ENCODE measurements around the gene RPS19BP1. TPM values are rescaled to one million over a fixed set of nuclear protein-coding genes. Genes with fewer than 3 reads are reported as not detected.

Gene RPS19BP1
- total and polyA plus RNA-seq, 2 donors (not counting 1 experiment from before 2014, with no cell fraction given) = 60.3 to 74.8 TPM

GRCh38 chr22:39528080-39528661 lies 4.4 kb downstream of the RPS19BP1 start:
- Histone ChIP-seq H3K27me3 (replicated peaks in 1 of 4; ENCODE audit: control extremely low read depth in 1 of 4, control insufficient read depth in 3 of 4, insufficient read depth in 4 of 4, low read length in 3 of 4) (no peaks in the 10 kb centered on the region), H3K9ac (ENCODE audit: low read length) (peak overlapping the region; percentile 42), H3K4me1 (ENCODE audit: control insufficient read depth in 2 of 2, insufficient read depth in 2 of 2, low read length in 2 of 2) (peaks cover 58 to 80% of the 10 kb centered on the region in 2 donors), H2AFZ (ENCODE audit: insufficient read depth, low read depth, low read length, poor library complexity, severe bottlenecking) (no peak overlapping the region), H3K79me2 (ENCODE audit: control insufficient read depth, insufficient read depth, low read length) (peaks cover 77% of the 10 kb centered on the region), H4K20me1 (ENCODE audit: control insufficient read depth, insufficient read depth, low read length, poor library complexity, severe bottlenecking) (peaks cover 68% of the 10 kb centered on the region), H3K36me3 (replicated peaks in 1 of 2; ENCODE audit: control extremely low read depth in 1 of 2, control insufficient read depth in 1 of 2, extremely low read depth in 1 of 2, insufficient read depth in 2 of 2, low read length in 1 of 2) (peaks cover 0 to 54% of the 10 kb centered on the region in 2 experiments), H3K4me3 (ENCODE audit: control extremely low read depth in 1 of 5, extremely low read depth in 1 of 5, insufficient read depth in 1 of 5, low read depth in 2 of 5, low read length in 4 of 5) (peak overlapping the region in 2 of 5 experiments; percentile 14 to 42), H3K9me3 (ENCODE audit: control extremely low read depth in 1 of 3, control insufficient read depth in 2 of 3, insufficient read depth in 1 of 3, low read length in 2 of 3) (peaks cover 0 to 7% (median 0%) of the 10 kb centered on the region in 3 donors), H3K27ac (ENCODE audit: low read length in 2 of 2) (peak overlapping the region; percentile 83 to 85), H3K4me2 (replicated peaks; ENCODE audit: low read depth, low read length, poor library complexity, severe bottlenecking) (peak overlapping the region; percentile 74)
- H3K27me3 Mint-ChIP-seq = no peaks in the 10 kb centered on the region
- intact Hi-C loops (cut with micrococcal nuclease) = loop anchor here (2.0 to 10.0 kb wide), 2 partner anchors 129 to 653 kb away; partner anchors contain the start of genes CBX6 and TAB1
- peaks cover 83% of the 10 kb centered on the region for H3K4me1 Mint-ChIP-seq
- peak overlapping the region; percentile 93 for H3K27ac Mint-ChIP-seq
- CTCF ChIA-PET = interaction anchor here (0.6 to 13.4 kb wide), 30 partner anchors 7 to 817 kb away, joined by 3 to 328 read pairs (median 8); partner anchors contain the start of genes ATF4, MIEF1, RPL3 and TAB1
- POLR2A ChIA-PET = interaction anchor here (0.6 to 6.3 kb wide), 9 partner anchors 8 to 329 kb away, joined by 3 to 57 read pairs (median 6); partner anchors contain the start of genes ATF4, MIEF1, RPL3 and TAB1
- DNase-seq = no peak
- ATAC-seq (ENCODE audit: low read depth) = no peak
- H3K4me3 Mint-ChIP-seq = peak overlapping the region; percentile 83
- WGBS (ENCODE audit: insufficient coverage) = 77% methylated on average over 7 of the region's 12 CpGs
- no peaks in the 10 kb centered on the region for H3K9me3 Mint-ChIP-seq (ENCODE audit: insufficient read depth)
- TF ChIP-seq CTCF (IDR thresholded peaks at IDR 0.05) = no peak
- TF ChIP-seq EZH2 (IDR thresholded peaks at IDR 0.05; ENCODE audit: borderline replicate concordance, insufficient read depth, low read depth, low read length, poor library complexity, severe bottlenecking) = no peak

- H3K9ac ChIP-seq (ENCODE audit: low read length) = no peak overlapping the region
- TF ChIP-seq EZH2 (IDR thresholded peaks at IDR 0.05; ENCODE audit: borderline replicate concordance, insufficient read depth, low read depth, low read length, poor library complexity, severe bottlenecking) (no peak), CTCF (IDR thresholded peaks at IDR 0.05) (no peak)
- peaks cover 0 to 61% of the 10 kb centered on the region in 2 experiments for H3K36me3 ChIP-seq (replicated peaks in 1 of 2; ENCODE audit: control extremely low read depth in 1 of 2, control insufficient read depth in 1 of 2, extremely low read depth in 1 of 2, insufficient read depth in 2 of 2, low read length in 1 of 2)
- peak overlapping the region; percentile 74 for H3K4me2 ChIP-seq (replicated peaks; ENCODE audit: low read depth, low read length, poor library complexity, severe bottlenecking)
- peaks cover 64 to 86% of the 10 kb centered on the region in 2 donors for H3K4me1 ChIP-seq (ENCODE audit: control insufficient read depth in 2 of 2, insufficient read depth in 2 of 2, low read length in 2 of 2)
- no peaks in the 10 kb centered on the region for H3K27me3 Mint-ChIP-seq
- ChIA-PET POLR2A (interaction anchor here (0.5 to 6.3 kb wide), 6 partner anchors 7 to 517 kb away, joined by 3 to 57 read pairs (median 4); partner anchors contain the start of gene ATF4), CTCF (interaction anchor here (0.6 to 13.4 kb wide), 13 partner anchors 11 to 1371 kb away, joined by 3 to 328 read pairs (median 14); partner anchors contain the start of genes MIEF1 and RPL3)
- H3K27ac ChIP-seq (ENCODE audit: low read length in 2 of 2) = peak overlapping the region; percentile 83 to 85
- no peaks in the 10 kb centered on the region for H3K27me3 ChIP-seq (replicated peaks in 1 of 4; ENCODE audit: control extremely low read depth in 1 of 4, control insufficient read depth in 3 of 4, insufficient read depth in 4 of 4, low read length in 3 of 4)
- H3K4me3 ChIP-seq (ENCODE audit: control extremely low read depth in 1 of 5, extremely low read depth in 1 of 5, insufficient read depth in 1 of 5, low read depth in 2 of 5, low read length in 4 of 5) = no peak overlapping the region
- H2AFZ ChIP-seq (ENCODE audit: insufficient read depth, low read depth, low read length, poor library complexity, severe bottlenecking) = no peak overlapping the region
- H4K20me1 ChIP-seq (ENCODE audit: control insufficient read depth, insufficient read depth, low read length, poor library complexity, severe bottlenecking) = peaks cover 75% of the 10 kb centered on the region
- H3K4me1 Mint-ChIP-seq = peaks cover 85% of the 10 kb centered on the region
- peak overlapping the region; percentile 93 for H3K27ac Mint-ChIP-seq
- H3K9me3 ChIP-seq (ENCODE audit: control extremely low read depth in 1 of 3, control insufficient read depth in 2 of 3, insufficient read depth in 1 of 3, low read length in 2 of 3) = peaks cover 0 to 7% (median 0%) of the 10 kb centered on the region in 3 donors
- H3K9me3 Mint-ChIP-seq (ENCODE audit: insufficient read depth) = no peaks in the 10 kb centered on the region
- H3K4me3 Mint-ChIP-seq = peak overlapping the region; percentile 83
- peaks cover 84% of the 10 kb centered on the region for H3K79me2 ChIP-seq (ENCODE audit: control insufficient read depth, insufficient read depth, low read length)
- DNase-seq (peak; percentile 37), ATAC-seq (ENCODE audit: low read depth) (no peak)
- intact Hi-C loops (cut with micrococcal nuclease) = loop anchor here (10.0 kb wide), 1 partner anchor 653 kb away; the partner anchor contains the start of gene CBX6
- WGBS (ENCODE audit: insufficient coverage) = 74% methylated on average over 5 of the region's 6 CpGs
These were observed 5.0 kb downstream of the RPS19BP1 start for GRCh38 chr22:39527481-39527961.

Data from B cell (primary cell).